A549 treated with CORT108297 at 1 μM for 4 hours (cell line): Measurements from ENCODE around the gene TOX3. TPM values are rescaled to one million over a fixed set of nuclear protein-coding genes. Genes with fewer than 3 reads are reported as not detected.

Source experiments
- total RNA-seq: library from RNA; stranded (reverse); fragments of 200-300 nt; extraction: Qiagen RNA extraction; gene quantifications from 5 replicates; pipeline ENCODE4 v1.2.3, GENCODE V29; 2022

TOX3 gene
- 0.21 to 0.38 TPM (median 0.31 TPM) in 5 replicates for total RNA-seq

GRCh38 chr16:52547004-52547833, at the start of gene TOX3:
TSS of gene TOX3 (minus strand) at chr16:52547143. CDS start at chr16:52546723, 420 bp downstream.

